Parathyroid adenoma (tissue), 2 donors: ENCODE data around the gene EIF5A.

Source experiments
- H2AFZ ChIP-seq: fragments of 300-600 bp; sonication (generic); one replicate; pipeline ENCODE4 v1.7.0; 2017; ENCODE audit warnings: antibody characterized with exemption, mild to moderate bottlenecking
- H3K27ac ChIP-seq: fragments of 300-600 bp; sonication (generic); one replicate; pipeline ENCODE4 v1.7.0; 2017
- H3K27me3 ChIP-seq: fragments of 300-600 bp; sonication (generic); one replicate; pipeline ENCODE4 v1.7.0; 2017; ENCODE audit warnings: low read length; ENCODE audit not compliant: control insufficient read depth, insufficient read depth
- H3K36me3 ChIP-seq: fragments of 300-600 bp; sonication (generic); one replicate; pipeline ENCODE4 v1.7.0; 2017; ENCODE audit warnings: low read length; ENCODE audit not compliant: control insufficient read depth, insufficient read depth
- H3K4me1 ChIP-seq: fragments of 300-600 bp; sonication (generic); one replicate; pipeline ENCODE4 v1.7.0; 2017; ENCODE audit warnings: control low read depth
- H3K4me2 ChIP-seq: fragments of 300-600 bp; sonication (generic); one replicate; pipeline ENCODE4 v1.7.0; 2017; ENCODE audit warnings: low read length
- H3K4me3 ChIP-seq: fragments of 300-600 bp; sonication (generic); one replicate; pipeline ENCODE4 v1.7.0; 2017; ENCODE audit warnings: low read depth, low read length
- H3K79me2 ChIP-seq: fragments of 300-600 bp; sonication (generic); one replicate; pipeline ENCODE4 v1.7.0; 2017; ENCODE audit warnings: control low read depth
- H3K9ac ChIP-seq: fragments of 300-600 bp; sonication (generic); one replicate; pipeline ENCODE4 v1.7.0; 2017; ENCODE audit warnings: mild to moderate bottlenecking
- H3K9me3 ChIP-seq: fragments of 300-600 bp; sonication (generic); one replicate; pipeline ENCODE4 v1.7.0; 2017; ENCODE audit warnings: low read length; ENCODE audit not compliant: control insufficient read depth
- TF ChIP-seq, protein P1 (sequence below): fragments of 300-600 bp; sonication (generic); IDR thresholded peaks from one replicate; pipeline ENCODE4 v1.7.0; 2017; ENCODE audit warnings: antibody characterized with exemption, mild to moderate bottlenecking
- donor health status: primary hyperparathyroidism.

The EIF5A gene

GRCh38 chr17:7311110-7311705, 3.8 kb downstream of the EIF5A start:
- TF ChIP-seq, protein P1, sequence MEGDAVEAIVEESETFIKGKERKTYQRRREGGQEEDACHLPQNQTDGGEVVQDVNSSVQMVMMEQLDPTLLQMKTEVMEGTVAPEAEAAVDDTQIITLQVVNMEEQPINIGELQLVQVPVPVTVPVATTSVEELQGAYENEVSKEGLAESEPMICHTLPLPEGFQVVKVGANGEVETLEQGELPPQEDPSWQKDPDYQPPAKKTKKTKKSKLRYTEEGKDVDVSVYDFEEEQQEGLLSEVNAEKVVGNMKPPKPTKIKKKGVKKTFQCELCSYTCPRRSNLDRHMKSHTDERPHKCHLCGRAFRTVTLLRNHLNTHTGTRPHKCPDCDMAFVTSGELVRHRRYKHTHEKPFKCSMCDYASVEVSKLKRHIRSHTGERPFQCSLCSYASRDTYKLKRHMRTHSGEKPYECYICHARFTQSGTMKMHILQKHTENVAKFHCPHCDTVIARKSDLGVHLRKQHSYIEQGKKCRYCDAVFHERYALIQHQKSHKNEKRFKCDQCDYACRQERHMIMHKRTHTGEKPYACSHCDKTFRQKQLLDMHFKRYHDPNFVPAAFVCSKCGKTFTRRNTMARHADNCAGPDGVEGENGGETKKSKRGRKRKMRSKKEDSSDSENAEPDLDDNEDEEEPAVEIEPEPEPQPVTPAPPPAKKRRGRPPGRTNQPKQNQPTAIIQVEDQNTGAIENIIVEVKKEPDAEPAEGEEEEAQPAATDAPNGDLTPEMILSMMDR, result no peak
- Histone ChIP-seq H3K79me2 (peaks cover 42% of the 10 kb centered on the region), H3K4me1 (peaks cover 24% of the 10 kb centered on the region), H3K36me3 (no peaks in the 10 kb centered on the region), H3K4me2 (no peak overlapping the region), H3K27ac (no peak overlapping the region), H3K4me3 (no peak overlapping the region), H3K9ac (no peak overlapping the region), H3K27me3 (no peaks in the 10 kb centered on the region), H3K9me3 (no peaks in the 10 kb centered on the region), H2AFZ (no peak overlapping the region)

GRCh38 chr17:7312432-7313087, 5.1 kb downstream of the EIF5A start:
- Histone ChIP-seq H3K36me3 (no peaks in the 10 kb centered on the region), H3K4me1 (peaks cover 24% of the 10 kb centered on the region), H3K4me3 (no peak overlapping the region), H3K4me2 (no peak overlapping the region), H3K79me2 (peaks cover 42% of the 10 kb centered on the region), H3K9ac (no peak overlapping the region), H3K27me3 (no peaks in the 10 kb centered on the region), H3K27ac (peak overlapping the region; percentile 16), H3K9me3 (no peaks in the 10 kb centered on the region), H2AFZ (no peak overlapping the region)
- TF ChIP-seq, protein P1, result no peak

- Histone ChIP-seq H3K9ac (no peak overlapping the region), H3K27me3 (no peaks in the 10 kb centered on the region), H3K4me3 (no peak overlapping the region), H3K4me2 (no peak overlapping the region), H3K79me2 (peaks cover 42% of the 10 kb centered on the region), H3K27ac (peak overlapping the region; percentile 16), H3K9me3 (no peaks in the 10 kb centered on the region), H2AFZ (no peak overlapping the region), H3K36me3 (no peaks in the 10 kb centered on the region), H3K4me1 (peaks cover 24% of the 10 kb centered on the region)
- TF ChIP-seq, protein P1, result no peak
These were observed 5.9 kb downstream of the EIF5A start for GRCh38 chr17:7313088-7313889.

GRCh38 chr17:7313890-7314718, 6.7 kb downstream of the EIF5A start:
- Histone ChIP-seq H3K9me3 (no peaks in the 10 kb centered on the region), H3K4me1 (peaks cover 19% of the 10 kb centered on the region), H3K4me3 (peak overlapping the region; percentile 62), H3K4me2 (peak overlapping the region; percentile 80), H3K27me3 (no peaks in the 10 kb centered on the region), H2AFZ (no peak overlapping the region), H3K27ac (peak overlapping the region; percentile 89), H3K9ac (peak overlapping the region; percentile 17), H3K79me2 (peaks cover 38% of the 10 kb centered on the region), H3K36me3 (no peaks in the 10 kb centered on the region)
- TF ChIP-seq, protein P1, result no peak
